IMR-90 (cell line): ENCODE results near the gene SEMA6C. TPM values are rescaled to one million over a fixed set of nuclear protein-coding genes. Genes with fewer than 3 reads are reported as not detected.

ENCODE experiments used
- ATAC-seq: fragments of 200-7000 bp; cut with Tn5 transposase; 2 replicates; pipeline ENCODE4 v1.9.1; 2020; ENCODE audit warnings: low read depth, mild to moderate bottlenecking, moderate library complexity
- BruUV-seq: library from RNA; stranded (reverse); fragments of 400-500 nt; replicated peaks from 2 replicates; lab custom pipeline; 2021; lab: Mats Ljungman, UMichigan
- CTCF ChIA-PET: fragments of 300-600 bp; formaldehyde crosslinking; extraction: SDS; loops from one replicate; lab custom pipeline; 2021; ENCODE audit warnings: antibody characterized with exemption; lab: Yijun Ruan, JAX
- POLR2A ChIA-PET: fragments of 300-600 bp; sonication (Branson Sonifier 250); formaldehyde crosslinking; loops from one replicate; lab custom pipeline; 2022; ENCODE audit warnings: antibody characterized with exemption; ENCODE audit not compliant: unreplicated experiment; lab: Charles Lee
- DNase-seq: peaks from one replicate; pipeline ENCODE4 v3.0.0; 2013
- H2AFZ ChIP-seq: replicated peaks from 2 replicates; pipeline ENCODE3; 2013; ENCODE audit warnings: low read length, mild to moderate bottlenecking; ENCODE audit not compliant: poor library complexity
- H2AK5ac ChIP-seq: 2 replicates; pipeline ENCODE4 v1.6.1; 2013; ENCODE audit warnings: low read depth, low read length, inconsistent platforms
- H2AK9ac ChIP-seq: replicated peaks from 2 replicates; pipeline ENCODE3; 2013; ENCODE audit warnings: mild to moderate bottlenecking, low read depth, low read length, moderate library complexity; ENCODE audit not compliant: poor library complexity
- H2BK120ac ChIP-seq: 2 replicates; pipeline ENCODE4 v1.6.1; 2013; ENCODE audit warnings: low read depth, low read length, inconsistent platforms
- H2BK15ac ChIP-seq: 3 replicates; pipeline ENCODE4 v1.6.1; 2013; ENCODE audit warnings: low read depth, low read length, inconsistent platforms
- H2BK20ac ChIP-seq: 2 replicates; pipeline ENCODE4 v1.6.1; 2013; ENCODE audit warnings: low read depth, mild to moderate bottlenecking, inconsistent platforms, low read length, moderate library complexity
- H2BK5ac ChIP-seq: 2 replicates; pipeline ENCODE4 v1.6.1; 2013; ENCODE audit warnings: mild to moderate bottlenecking, low read depth, low read length, inconsistent platforms; ENCODE audit not compliant: poor library complexity, severe bottlenecking
- H3K14ac ChIP-seq: replicated peaks from 2 replicates; pipeline ENCODE4 v1.6.1; 2013; ENCODE audit warnings: low read depth, low read length, inconsistent platforms
- H3K18ac ChIP-seq: 2 replicates; pipeline ENCODE4 v1.6.1; 2013; ENCODE audit warnings: low read depth, low read length, control low read depth
- H3K23ac ChIP-seq: 2 replicates; pipeline ENCODE4 v1.6.1; 2013; ENCODE audit warnings: low read depth, low read length, inconsistent platforms
- H3K27ac ChIP-seq: 2 replicates; pipeline ENCODE4 v1.5.1; 2013; ENCODE audit warnings: mild to moderate bottlenecking, control low read depth, low read length; ENCODE audit not compliant: insufficient read depth
- H3K27me3 ChIP-seq: 2 replicates; pipeline ENCODE4 v1.6.1; 2013; ENCODE audit warnings: low read length; ENCODE audit not compliant: control insufficient read depth, insufficient read depth
- H3K36me3 ChIP-seq: 2 replicates; pipeline ENCODE4 v1.6.1; 2013; ENCODE audit warnings: low read length, mixed read lengths; ENCODE audit not compliant: control insufficient read depth, insufficient read depth
- H3K4ac ChIP-seq: 2 replicates; pipeline ENCODE4 v1.6.1; 2013; ENCODE audit warnings: low read depth, low read length, inconsistent platforms
- H3K4me1 ChIP-seq: 2 replicates; pipeline ENCODE4 v1.6.1; 2013; ENCODE audit warnings: low read length, mixed read lengths; ENCODE audit not compliant: control insufficient read depth, insufficient read depth
- H3K4me2 ChIP-seq: 2 replicates; pipeline ENCODE4 v1.6.1; 2013; ENCODE audit warnings: low read depth, mild to moderate bottlenecking, control low read depth, low read length, moderate library complexity
- H3K4me3 ChIP-seq: 2 replicates; pipeline ENCODE4 v1.5.1; 2013; ENCODE audit warnings: low read depth, mild to moderate bottlenecking, control low read depth, low read length, moderate library complexity; ENCODE audit not compliant: insufficient read depth
- H3K56ac ChIP-seq: 2 replicates; pipeline ENCODE4 v1.6.1; 2013; ENCODE audit warnings: low read length, inconsistent platforms; ENCODE audit not compliant: insufficient read depth; ENCODE audit errors: extremely low read depth
- H3K79me1 ChIP-seq, 2 experiments: 2 replicates each; pipeline ENCODE4 v1.6.1; 2013; ENCODE audit warnings: low read length in 2 of 2, inconsistent platforms in 1 of 2, low read depth in 1 of 2
- H3K9ac ChIP-seq: 2 replicates; pipeline ENCODE4 v1.6.1; 2013; ENCODE audit warnings: low read depth, low read length, control low read depth
- H3K9me1 ChIP-seq: 2 replicates; pipeline ENCODE4 v1.6.1; 2013; ENCODE audit warnings: low read length, inconsistent platforms; ENCODE audit not compliant: insufficient read depth
- H3K9me3 ChIP-seq: 2 replicates; pipeline ENCODE4 v1.6.1; 2013; ENCODE audit warnings: low read length; ENCODE audit not compliant: control insufficient read depth, insufficient read depth
- H4K20me1 ChIP-seq: 2 replicates; pipeline ENCODE4 v1.6.1; 2013; ENCODE audit warnings: low read length, inconsistent platforms; ENCODE audit not compliant: insufficient read depth
- H4K5ac ChIP-seq: 2 replicates; pipeline ENCODE4 v1.6.1; 2013; ENCODE audit warnings: mild to moderate bottlenecking, low read depth, low read length, control low read depth
- H4K8ac ChIP-seq, 2 experiments: 2 replicates each; pipeline ENCODE4 v1.6.1; 2013; ENCODE audit warnings: low read depth in 2 of 2, low read length in 2 of 2, control low read depth in 1 of 2, inconsistent platforms in 1 of 2
- H4K91ac ChIP-seq: 2 replicates; pipeline ENCODE4 v1.6.1; 2013; ENCODE audit warnings: low read depth, low read length, inconsistent platforms; ENCODE audit not compliant: insufficient read depth
- BHLHE40 ChIP-seq: fragments of 150-350 bp; IDR thresholded peaks from 2 replicates; pipeline ENCODE4 v1.6.1; 2016; ENCODE audit warnings: mild to moderate bottlenecking, low read depth, low read length
- CEBPB ChIP-seq: IDR thresholded peaks from 2 replicates; pipeline ENCODE4 v1.6.1; 2012; ENCODE audit warnings: low read depth, low read length, improper control_type of control experiment
- CHD1 ChIP-seq: IDR thresholded peaks from 2 replicates; pipeline ENCODE4 v1.6.1; 2012; ENCODE audit warnings: low read depth, low read length, improper control_type of control experiment
- ELK1 ChIP-seq: fragments of 150-350 bp; IDR thresholded peaks from 2 replicates; pipeline ENCODE4 v1.6.1; 2016; ENCODE audit warnings: low read depth, mild to moderate bottlenecking, low read length, moderate library complexity, borderline replicate concordance
- FOS ChIP-seq: fragments of 150-350 bp; IDR thresholded peaks from 2 replicates; pipeline ENCODE4 v1.6.1; 2016; ENCODE audit warnings: low read depth, low read length
- MAFK ChIP-seq: IDR thresholded peaks from 2 replicates; pipeline ENCODE4 v1.6.1; 2012; ENCODE audit warnings: low read depth, low read length, improper control_type of control experiment
- MAZ ChIP-seq: IDR thresholded peaks from 2 replicates; pipeline ENCODE4 v1.6.1; 2012; ENCODE audit warnings: low read depth, mild to moderate bottlenecking, low read length, improper control_type of control experiment, moderate library complexity, borderline replicate concordance
- MXI1 ChIP-seq: IDR thresholded peaks from 2 replicates; pipeline ENCODE4 v1.6.1; 2012; ENCODE audit warnings: low read depth, mild to moderate bottlenecking, low read length, moderate library complexity, borderline replicate concordance
- NFE2L2 ChIP-seq: fragments of 150-350 bp; IDR thresholded peaks from 2 replicates; pipeline ENCODE4 v1.6.1; 2016; ENCODE audit warnings: low read depth, mild to moderate bottlenecking, low read length
- POLR2A ChIP-seq: IDR thresholded peaks from 2 replicates; pipeline ENCODE4 v1.6.1; 2012; ENCODE audit warnings: mild to moderate bottlenecking, low read depth, low read length
- RAD21 ChIP-seq: IDR thresholded peaks from 2 replicates; pipeline ENCODE4 v1.6.1; 2012; ENCODE audit warnings: low read length, improper control_type of control experiment
- RCOR1 ChIP-seq: IDR thresholded peaks from 2 replicates; pipeline ENCODE4 v1.6.1; 2012; ENCODE audit warnings: mild to moderate bottlenecking, low read length, improper control_type of control experiment; ENCODE audit not compliant: insufficient replicate concordance
- RFX5 ChIP-seq: IDR thresholded peaks from 2 replicates; pipeline ENCODE4 v1.8.0; 2012; ENCODE audit warnings: low read depth, mild to moderate bottlenecking, low read length, moderate library complexity
- SMC3 ChIP-seq: fragments of 150-350 bp; IDR thresholded peaks from 2 replicates; pipeline ENCODE4 v1.6.1; 2016; ENCODE audit warnings: low read depth, mild to moderate bottlenecking, antibody characterized with exemption, low read length, moderate library complexity
- USF2 ChIP-seq: fragments of 150-350 bp; IDR thresholded peaks from 2 replicates; pipeline ENCODE4 v1.6.1; 2017; ENCODE audit warnings: mild to moderate bottlenecking, antibody characterized with exemption, low read length, low read depth
- WGBS, 2 experiments: methylation state at CpG; one replicate each; pipeline versions ENCODE4 v1.1.5 to v1.1.7; 2013; ENCODE audit warnings: missing lambda C conversion rate in 2 of 2; ENCODE audit not compliant: insufficient read length in 1 of 2; ENCODE audit errors: extremely low coverage in 2 of 2; 5-methylcytosine and 5-hydroxymethylcytosine counted together
- dilution Hi-C: fragments of 300-500 bp; cut with HindIII; formaldehyde crosslinking; loops from one replicate; pipeline ENCODE4 v1.14.3; 2018; ENCODE audit warnings: low sequenced_read_pairs; ENCODE audit not compliant: unreplicated experiment
- in situ Hi-C: fragments of 300-500 bp; cut with MboI; formaldehyde crosslinking; loops from 3 replicates; pipeline ENCODE4 v1.14.3; 2019; ENCODE audit warnings: low sequenced_read_pairs, inconsistent platforms, mixed read lengths
- intact Hi-C: fragments of 100-400 bp; cut with micrococcal nuclease; formaldehyde crosslinking; loops from 2 replicates; pipeline ENCODE4 v1.10.0; 2022
- polyA plus RNA-seq, 3 experiments: library from polyadenylated mRNA; depleted of rRNA; stranded (reverse); fragments of >200 nt; gene quantifications; 2 replicates each; pipeline ENCODE4 v1.2.3, GENCODE V29; 2012; ENCODE audit warnings: low replicate concordance in 1 of 3
- total RNA-seq: library from RNA; depleted of rRNA; stranded (reverse); fragments of >200 nt; gene quantifications from 2 replicates; pipeline ENCODE4 v1.2.3, GENCODE V29; 2012
- TF ChIP-seq, protein P1 (sequence below): conservative IDR thresholded peaks from 2 replicates; pipeline ENCODE4 v1.5.1; 2012; ENCODE audit warnings: mild to moderate bottlenecking, low read depth, low read length, improper control_type of control experiment

Gene SEMA6C
- total and polyA plus RNA-seq, 2 of the 4 experiments (the other 2 are of a cell fraction): 0.36 to 2.0 TPM

GRCh38 chr1:151137789-151138188 is 8.6 kb downstream of the SEMA6C start:
- Histone ChIP-seq H3K4me3 (no peak overlapping the region), H2BK20ac (no peak overlapping the region), H3K9me3 (no peaks in the 10 kb centered on the region), H3K9me1 (no peaks in the 10 kb centered on the region; the same call in 1 of the 2 replicates), H2AFZ (no peak overlapping the region), H3K4me2 (no peak overlapping the region), H3K56ac (no peak overlapping the region), H4K8ac (no peak overlapping the region), H2BK120ac (no peak overlapping the region), H3K36me3 (peaks cover 11% of the 10 kb centered on the region; the same call in 1 of the 2 replicates), H3K4me1 (no peaks in the 10 kb centered on the region), H3K79me1 (no peaks in the 10 kb centered on the region), H4K91ac (no peak overlapping the region), H2AK5ac (no peak overlapping the region), H3K4ac (no peak overlapping the region), H3K27me3 (no peaks in the 10 kb centered on the region; the same call in 1 of the 2 replicates), H3K18ac (no peak overlapping the region), H2BK15ac (no peak overlapping the region), H3K23ac (no peak overlapping the region), H3K27ac (no peak overlapping the region), H4K20me1 (no peaks in the 10 kb centered on the region), H2AK9ac (no peak overlapping the region), H2BK5ac (no peak overlapping the region), H3K9ac (no peak overlapping the region), H3K14ac (no peak overlapping the region), H4K5ac (no peak overlapping the region)
- TF ChIP-seq USF2 (no peak), NFE2L2 (no peak), SMC3 (no peak), CHD1 (no peak), FOS (no peak), POLR2A (no peak), MXI1 (no peak), MAFK (no peak), BHLHE40 (no peak), RFX5 (no peak), RCOR1 (no peak), ELK1 (no peak), RAD21 (no peak), MAZ (no peak), CEBPB (no peak)
- TF ChIP-seq, protein P1, sequence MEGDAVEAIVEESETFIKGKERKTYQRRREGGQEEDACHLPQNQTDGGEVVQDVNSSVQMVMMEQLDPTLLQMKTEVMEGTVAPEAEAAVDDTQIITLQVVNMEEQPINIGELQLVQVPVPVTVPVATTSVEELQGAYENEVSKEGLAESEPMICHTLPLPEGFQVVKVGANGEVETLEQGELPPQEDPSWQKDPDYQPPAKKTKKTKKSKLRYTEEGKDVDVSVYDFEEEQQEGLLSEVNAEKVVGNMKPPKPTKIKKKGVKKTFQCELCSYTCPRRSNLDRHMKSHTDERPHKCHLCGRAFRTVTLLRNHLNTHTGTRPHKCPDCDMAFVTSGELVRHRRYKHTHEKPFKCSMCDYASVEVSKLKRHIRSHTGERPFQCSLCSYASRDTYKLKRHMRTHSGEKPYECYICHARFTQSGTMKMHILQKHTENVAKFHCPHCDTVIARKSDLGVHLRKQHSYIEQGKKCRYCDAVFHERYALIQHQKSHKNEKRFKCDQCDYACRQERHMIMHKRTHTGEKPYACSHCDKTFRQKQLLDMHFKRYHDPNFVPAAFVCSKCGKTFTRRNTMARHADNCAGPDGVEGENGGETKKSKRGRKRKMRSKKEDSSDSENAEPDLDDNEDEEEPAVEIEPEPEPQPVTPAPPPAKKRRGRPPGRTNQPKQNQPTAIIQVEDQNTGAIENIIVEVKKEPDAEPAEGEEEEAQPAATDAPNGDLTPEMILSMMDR: no peak
- intact Hi-C loops (no loop called here), in situ Hi-C loops (no loop called here), dilution Hi-C loops (no loop called here)
- ChIA-PET CTCF (no interaction called here), POLR2A (no interaction called here)
- BruUV-seq: no TSS peak
- ATAC-seq (no peak), DNase-seq (no peak)
- WGBS, 2 experiments: no CpG with 5 or more reads among the region's 7 CpGs
